ENCODE data around the gene CDS2.

The CDS2 gene

GRCh38 chr20:5140195-5140594, 13.4 kb downstream of the CDS2 start:
- H2BK12ac ChIP-seq (ENCODE audit: low read length in 2 of 2) = no peak overlapping the region
- H3K9ac ChIP-seq (ENCODE audit: low read length) = no peak overlapping the region
- H2AK5ac ChIP-seq (ENCODE audit: low read length, severe bottlenecking) = no peak overlapping the region
- H3K14ac ChIP-seq (ENCODE audit: low read length in 2 of 2) = no peak overlapping the region
- no peak overlapping the region for H2BK5ac ChIP-seq (ENCODE audit: low read depth, low read length, poor library complexity, severe bottlenecking)
- no peak for DNase-seq
- no peak overlapping the region for H3K23ac ChIP-seq (ENCODE audit: low read length in 2 of 2)
- no peak overlapping the region for H3K4ac ChIP-seq (ENCODE audit: low read depth in 1 of 2, low read length in 2 of 2)
- no peak overlapping the region for H2BK15ac ChIP-seq (ENCODE audit: low read depth, poor library complexity, severe bottlenecking)
- no peaks in the 10 kb centered on the region for H3K27me3 ChIP-seq (ENCODE audit: control insufficient read depth in 1 of 2, insufficient read depth in 1 of 2, low read length in 2 of 2)
- H2BK120ac ChIP-seq (ENCODE audit: low read depth, low read length) = no peak overlapping the region
- no peak overlapping the region for H4K8ac ChIP-seq (ENCODE audit: low read length)
- H3K4me3 ChIP-seq (ENCODE audit: insufficient read depth in 1 of 2, low read depth in 1 of 2, low read length in 2 of 2) = no peak overlapping the region
- no peaks in the 10 kb centered on the region for H3K9me3 ChIP-seq (ENCODE audit: control insufficient read depth, low read length)
- no peak overlapping the region for H2AFZ ChIP-seq (ENCODE audit: low read depth, low read length)
- peaks cover 4% of the 10 kb centered on the region for H3K4me1 ChIP-seq (ENCODE audit: control insufficient read depth, insufficient read depth, low read depth, low read length)
- no peaks in the 10 kb centered on the region for H3K36me3 ChIP-seq (ENCODE audit: control insufficient read depth in 1 of 2, insufficient read depth in 2 of 2, low read depth in 1 of 2, low read length in 2 of 2)
- H4K91ac ChIP-seq (ENCODE audit: low read length) = no peak overlapping the region
- H3K18ac ChIP-seq (ENCODE audit: low read depth in 1 of 2, low read length in 2 of 2) = no peak overlapping the region
- H3K27ac ChIP-seq (ENCODE audit: low read length, poor library complexity, severe bottlenecking) = no peak overlapping the region
- H3K4me2 ChIP-seq (ENCODE audit: low read length, poor library complexity, severe bottlenecking) = no peak overlapping the region
- peaks cover 36% of the 10 kb centered on the region for H3K79me1 ChIP-seq (replicated peaks; ENCODE audit: low read length, poor library complexity, severe bottlenecking)

GRCh38 chr20:5141615-5142014, 14.8 kb downstream of the CDS2 start:
- H2BK120ac ChIP-seq (ENCODE audit: low read depth, low read length) = no peak overlapping the region
- no peak overlapping the region for H3K27ac ChIP-seq (ENCODE audit: low read length, poor library complexity, severe bottlenecking)
- H3K4me3 ChIP-seq (ENCODE audit: insufficient read depth in 1 of 2, low read depth in 1 of 2, low read length in 2 of 2) = no peak overlapping the region
- no peak overlapping the region for H2AK5ac ChIP-seq (ENCODE audit: low read length, severe bottlenecking)
- H2BK5ac ChIP-seq (ENCODE audit: low read depth, low read length, poor library complexity, severe bottlenecking) = no peak overlapping the region
- H3K4me2 ChIP-seq (ENCODE audit: low read length, poor library complexity, severe bottlenecking) = no peak overlapping the region
- H3K79me1 ChIP-seq (replicated peaks; ENCODE audit: low read length, poor library complexity, severe bottlenecking) = peaks cover 40% of the 10 kb centered on the region
- no peak overlapping the region for H3K14ac ChIP-seq (ENCODE audit: low read length in 2 of 2)
- no peaks in the 10 kb centered on the region for H3K9me3 ChIP-seq (ENCODE audit: control insufficient read depth, low read length)
- no peak overlapping the region for H3K18ac ChIP-seq (ENCODE audit: low read depth in 1 of 2, low read length in 2 of 2)
- 85% methylated on average over 1 of the region's 2 CpGs for WGBS
- no peak overlapping the region for H3K23ac ChIP-seq (ENCODE audit: low read length in 2 of 2)
- H3K4ac ChIP-seq (ENCODE audit: low read depth in 1 of 2, low read length in 2 of 2) = no peak overlapping the region
- H2AFZ ChIP-seq (ENCODE audit: low read depth, low read length) = no peak overlapping the region
- no peak overlapping the region for H2BK12ac ChIP-seq (ENCODE audit: low read length in 2 of 2)
- no peak overlapping the region for H4K91ac ChIP-seq (ENCODE audit: low read length)
- no peaks in the 10 kb centered on the region for H3K36me3 ChIP-seq (ENCODE audit: control insufficient read depth in 1 of 2, insufficient read depth in 2 of 2, low read depth in 1 of 2, low read length in 2 of 2)
- H3K9ac ChIP-seq (ENCODE audit: low read length) = no peak overlapping the region
- no peak overlapping the region for H2BK15ac ChIP-seq (ENCODE audit: low read depth, poor library complexity, severe bottlenecking)
- no peak for DNase-seq
- no peaks in the 10 kb centered on the region for H3K4me1 ChIP-seq (ENCODE audit: control insufficient read depth, insufficient read depth, low read depth, low read length)
- no peaks in the 10 kb centered on the region for H3K27me3 ChIP-seq (ENCODE audit: control insufficient read depth in 1 of 2, insufficient read depth in 1 of 2, low read length in 2 of 2)
- H4K8ac ChIP-seq (ENCODE audit: low read length) = no peak overlapping the region

DNA sequence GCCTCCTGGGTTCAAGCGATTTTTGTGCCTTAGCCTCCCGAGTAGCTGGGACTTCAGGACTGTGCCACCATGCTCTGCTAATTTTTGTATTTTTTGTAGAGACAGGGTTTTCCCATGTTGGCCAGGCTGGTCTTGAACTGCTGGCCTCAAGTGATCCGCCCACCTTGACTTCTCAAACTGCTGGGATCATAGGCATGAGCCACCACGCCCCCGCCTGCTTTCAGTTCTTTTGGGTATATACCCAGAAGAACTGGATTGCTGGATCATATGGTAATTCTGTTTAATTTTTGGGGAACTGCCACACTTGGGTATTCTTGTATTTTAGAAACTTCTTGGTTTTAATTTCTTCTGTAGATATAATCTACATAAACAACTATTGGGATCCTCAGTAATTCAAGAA, 17.0 kb downstream of the CDS2 start:
- no peaks in the 10 kb centered on the region for H3K27me3 ChIP-seq (ENCODE audit: control insufficient read depth in 1 of 2, insufficient read depth in 1 of 2, low read length in 2 of 2)
- H2AK5ac ChIP-seq (ENCODE audit: low read length, severe bottlenecking) = no peak overlapping the region
- H2BK5ac ChIP-seq (ENCODE audit: low read depth, low read length, poor library complexity, severe bottlenecking) = no peak overlapping the region
- no peak overlapping the region for H2BK120ac ChIP-seq (ENCODE audit: low read depth, low read length)
- no peak overlapping the region for H3K9ac ChIP-seq (ENCODE audit: low read length)
- no peak overlapping the region for H3K27ac ChIP-seq (ENCODE audit: low read length, poor library complexity, severe bottlenecking)
- no peak overlapping the region for H3K4me2 ChIP-seq (ENCODE audit: low read length, poor library complexity, severe bottlenecking)
- H3K14ac ChIP-seq (ENCODE audit: low read length in 2 of 2) = no peak overlapping the region
- no peak overlapping the region for H3K23ac ChIP-seq (ENCODE audit: low read length in 2 of 2)
- H2BK15ac ChIP-seq (ENCODE audit: low read depth, poor library complexity, severe bottlenecking) = no peak overlapping the region
- H2BK12ac ChIP-seq (ENCODE audit: low read length in 2 of 2) = no peak overlapping the region
- H3K4me3 ChIP-seq (ENCODE audit: insufficient read depth in 1 of 2, low read depth in 1 of 2, low read length in 2 of 2) = no peak overlapping the region
- H3K79me1 ChIP-seq (replicated peaks; ENCODE audit: low read length, poor library complexity, severe bottlenecking) = peaks cover 48% of the 10 kb centered on the region
- DNase-seq = no peak
- H2AFZ ChIP-seq (ENCODE audit: low read depth, low read length) = no peak overlapping the region
- H3K36me3 ChIP-seq (ENCODE audit: control insufficient read depth in 1 of 2, insufficient read depth in 2 of 2, low read depth in 1 of 2, low read length in 2 of 2) = no peaks in the 10 kb centered on the region
- no peak overlapping the region for H4K91ac ChIP-seq (ENCODE audit: low read length)
- WGBS = 100% methylated on average over 3 of the region's 5 CpGs
- H3K4ac ChIP-seq (ENCODE audit: low read depth in 1 of 2, low read length in 2 of 2) = no peak overlapping the region
- no peaks in the 10 kb centered on the region for H3K4me1 ChIP-seq (ENCODE audit: control insufficient read depth, insufficient read depth, low read depth, low read length)
- no peaks in the 10 kb centered on the region for H3K9me3 ChIP-seq (ENCODE audit: control insufficient read depth, low read length)
- H4K8ac ChIP-seq (ENCODE audit: low read length) = no peak overlapping the region
- no peak overlapping the region for H3K18ac ChIP-seq (ENCODE audit: low read depth in 1 of 2, low read length in 2 of 2)

GRCh38 chr20:5145365-5146098, 18.7 kb downstream of the CDS2 start:
- Histone ChIP-seq H2BK120ac (ENCODE audit: low read depth, low read length) (no peak overlapping the region), H3K4ac (ENCODE audit: low read depth in 1 of 2, low read length in 2 of 2) (no peak overlapping the region), H3K9me3 (ENCODE audit: control insufficient read depth, low read length) (no peaks in the 10 kb centered on the region), H3K4me1 (ENCODE audit: control insufficient read depth, insufficient read depth, low read depth, low read length) (peaks cover 4% of the 10 kb centered on the region), H2BK12ac (ENCODE audit: low read length in 2 of 2) (no peak overlapping the region), H2AK5ac (ENCODE audit: low read length, severe bottlenecking) (no peak overlapping the region), H2BK5ac (ENCODE audit: low read depth, low read length, poor library complexity, severe bottlenecking) (no peak overlapping the region), H3K36me3 (ENCODE audit: control insufficient read depth in 1 of 2, insufficient read depth in 2 of 2, low read depth in 1 of 2, low read length in 2 of 2) (no peaks in the 10 kb centered on the region), H3K23ac (ENCODE audit: low read length in 2 of 2) (no peak overlapping the region), H2AFZ (ENCODE audit: low read depth, low read length) (no peak overlapping the region), H3K18ac (ENCODE audit: low read depth in 1 of 2, low read length in 2 of 2) (no peak overlapping the region), H3K27ac (ENCODE audit: low read length, poor library complexity, severe bottlenecking) (no peak overlapping the region), H3K4me2 (ENCODE audit: low read length, poor library complexity, severe bottlenecking) (no peak overlapping the region), H3K79me1 (replicated peaks; ENCODE audit: low read length, poor library complexity, severe bottlenecking) (peaks cover 50% of the 10 kb centered on the region), H3K14ac (ENCODE audit: low read length in 2 of 2) (no peak overlapping the region), H4K8ac (ENCODE audit: low read length) (no peak overlapping the region), H3K27me3 (ENCODE audit: control insufficient read depth in 1 of 2, insufficient read depth in 1 of 2, low read length in 2 of 2) (no peaks in the 10 kb centered on the region), H4K91ac (ENCODE audit: low read length) (no peak overlapping the region), H3K9ac (ENCODE audit: low read length) (no peak overlapping the region), H2BK15ac (ENCODE audit: low read depth, poor library complexity, severe bottlenecking) (no peak overlapping the region), H3K4me3 (ENCODE audit: insufficient read depth in 1 of 2, low read depth in 1 of 2, low read length in 2 of 2) (no peak overlapping the region)
- no peak for DNase-seq
- 98% methylated on average over 4 of the region's 5 CpGs for WGBS

Data from mesenchymal stem cell (in vitro differentiated cells and primary cell).